ENCODE results near the gene BTBD17.

The BTBD17 gene

GRCh38 chr17:74394275-74394950 lies 32.7 kb upstream of the BTBD17 start:
- no peaks in the 10 kb centered on the region for H3K27me3 Mint-ChIP-seq
- DNase-seq (ENCODE audit: low spot score in 2 of 2) (no peak), ATAC-seq (replicated peaks; ENCODE audit: extremely low read depth, poor library complexity, severe bottlenecking) (no peak)
- H3K4me1 Mint-ChIP-seq = no peaks in the 10 kb centered on the region
- no peaks in the 10 kb centered on the region for H3K9me3 Mint-ChIP-seq
- H3K27ac Mint-ChIP-seq (ENCODE audit: low read depth) = no peak overlapping the region
- H3K4me3 Mint-ChIP-seq = no peak overlapping the region
- peaks cover 4% of the 10 kb centered on the region for H3K36me3 Mint-ChIP-seq (ENCODE audit: insufficient read depth)

- peak overlapping the region; percentile 50 for H3K27ac Mint-ChIP-seq (ENCODE audit: low read depth)
- ATAC-seq (replicated peaks; ENCODE audit: extremely low read depth, poor library complexity, severe bottlenecking) = no peak
- H3K9me3 Mint-ChIP-seq = no peaks in the 10 kb centered on the region
- DNase-seq (ENCODE audit: low spot score in 2 of 2) = no peak
- H3K4me1 Mint-ChIP-seq = no peaks in the 10 kb centered on the region
- no peak overlapping the region for H3K4me3 Mint-ChIP-seq
- peaks cover 4% of the 10 kb centered on the region for H3K36me3 Mint-ChIP-seq (ENCODE audit: insufficient read depth)
- H3K27me3 Mint-ChIP-seq = no peaks in the 10 kb centered on the region
Observed at GRCh38 chr17:74393346-74393942, 31.8 kb upstream of the BTBD17 start.

- peaks cover 4% of the 10 kb centered on the region for H3K36me3 Mint-ChIP-seq (ENCODE audit: insufficient read depth)
- DNase-seq (ENCODE audit: low spot score in 2 of 2) (no peak), ATAC-seq (replicated peaks; ENCODE audit: extremely low read depth, poor library complexity, severe bottlenecking) (no peak)
- no peaks in the 10 kb centered on the region for H3K9me3 Mint-ChIP-seq
- H3K27me3 Mint-ChIP-seq = no peaks in the 10 kb centered on the region
- H3K4me1 Mint-ChIP-seq = no peaks in the 10 kb centered on the region
- H3K27ac Mint-ChIP-seq (ENCODE audit: low read depth) = no peak overlapping the region
- H3K4me3 Mint-ChIP-seq = no peak overlapping the region
Observed at GRCh38 chr17:74392848-74393247, 31.2 kb upstream of the BTBD17 start.

- no peaks in the 10 kb centered on the region for H3K27me3 Mint-ChIP-seq
- H3K36me3 Mint-ChIP-seq (ENCODE audit: insufficient read depth) = peaks cover 4% of the 10 kb centered on the region
- no peak overlapping the region for H3K4me3 Mint-ChIP-seq
- no peak for ATAC-seq (replicated peaks; ENCODE audit: extremely low read depth, poor library complexity, severe bottlenecking)
- no peaks in the 10 kb centered on the region for H3K9me3 Mint-ChIP-seq
- no peak overlapping the region for H3K27ac Mint-ChIP-seq (ENCODE audit: low read depth)
- no peak for DNase-seq (ENCODE audit: low spot score in 2 of 2)
- no peaks in the 10 kb centered on the region for H3K4me1 Mint-ChIP-seq
Observed at GRCh38 chr17:74391771-74392170, 30.1 kb upstream of the BTBD17 start.

GRCh38 chr17:74390680-74391653 lies 29.3 kb upstream of the BTBD17 start:
- Mint-ChIP-seq H3K27me3 (no peaks in the 10 kb centered on the region), H3K36me3 (ENCODE audit: insufficient read depth) (peaks cover 4% of the 10 kb centered on the region), H3K4me1 (no peaks in the 10 kb centered on the region), H3K4me3 (no peak overlapping the region), H3K9me3 (no peaks in the 10 kb centered on the region), H3K27ac (ENCODE audit: low read depth) (peak overlapping the region; percentile 45)
- no peak for DNase-seq (ENCODE audit: low spot score in 2 of 2)
- ATAC-seq (replicated peaks; ENCODE audit: extremely low read depth, poor library complexity, severe bottlenecking) = no peak

- H3K4me1 Mint-ChIP-seq = no peaks in the 10 kb centered on the region
- peaks cover 4% of the 10 kb centered on the region for H3K36me3 Mint-ChIP-seq (ENCODE audit: insufficient read depth)
- H3K27me3 Mint-ChIP-seq = no peaks in the 10 kb centered on the region
- no peak for DNase-seq (ENCODE audit: low spot score in 2 of 2)
- H3K27ac Mint-ChIP-seq (ENCODE audit: low read depth) = peak overlapping the region; percentile 45
- no peaks in the 10 kb centered on the region for H3K9me3 Mint-ChIP-seq
- ATAC-seq (replicated peaks; ENCODE audit: extremely low read depth, poor library complexity, severe bottlenecking) = no peak
- H3K4me3 Mint-ChIP-seq = no peak overlapping the region
Observed at GRCh38 chr17:74389937-74390679, 28.4 kb upstream of the BTBD17 start.

- peaks cover 4% of the 10 kb centered on the region for H3K36me3 Mint-ChIP-seq (ENCODE audit: insufficient read depth)
- H3K4me3 Mint-ChIP-seq = no peak overlapping the region
- no peaks in the 10 kb centered on the region for H3K9me3 Mint-ChIP-seq
- no peaks in the 10 kb centered on the region for H3K27me3 Mint-ChIP-seq
- DNase-seq (ENCODE audit: low spot score in 2 of 2) = no peak
- H3K27ac Mint-ChIP-seq (ENCODE audit: low read depth) = peak overlapping the region; percentile 48
- no peaks in the 10 kb centered on the region for H3K4me1 Mint-ChIP-seq
- ATAC-seq (replicated peaks; ENCODE audit: extremely low read depth, poor library complexity, severe bottlenecking) = no peak
Observed at GRCh38 chr17:74389084-74389753, 27.6 kb upstream of the BTBD17 start.

- DNase-seq (ENCODE audit: low spot score in 2 of 2) = no peak
- Mint-ChIP-seq H3K9me3 (no peaks in the 10 kb centered on the region), H3K27ac (ENCODE audit: low read depth) (no peak overlapping the region)
Observed at GRCh38 chr17:74387365-74388218, 25.9 kb upstream of the BTBD17 start.

GRCh38 chr17:74386386-74386785 lies 24.7 kb upstream of the BTBD17 start:
- no peak overlapping the region for H3K27ac Mint-ChIP-seq (ENCODE audit: low read depth)

More at GRCh38 chr17:74387365-74388218, 25.9 kb upstream of the BTBD17 start:
- Mint-ChIP-seq H3K4me1 (no peaks in the 10 kb centered on the region), H3K4me3 (no peak overlapping the region), H3K36me3 (ENCODE audit: insufficient read depth) (peaks cover 4% of the 10 kb centered on the region), H3K27me3 (no peaks in the 10 kb centered on the region)
- ATAC-seq (replicated peaks; ENCODE audit: extremely low read depth, poor library complexity, severe bottlenecking) = no peak

GRCh38 chr17:74385201-74385600 lies 23.5 kb upstream of the BTBD17 start:
- DNase-seq (ENCODE audit: low spot score in 2 of 2) (no peak), ATAC-seq (replicated peaks; ENCODE audit: extremely low read depth, poor library complexity, severe bottlenecking) (no peak)
- Mint-ChIP-seq H3K27me3 (no peaks in the 10 kb centered on the region), H3K36me3 (ENCODE audit: insufficient read depth) (peaks cover 2% of the 10 kb centered on the region), H3K4me1 (peaks cover 3% of the 10 kb centered on the region), H3K9me3 (no peaks in the 10 kb centered on the region), H3K4me3 (no peak overlapping the region), H3K27ac (ENCODE audit: low read depth) (peak overlapping the region; percentile 24)

More at GRCh38 chr17:74386386-74386785, 24.7 kb upstream of the BTBD17 start:
- Mint-ChIP-seq H3K4me1 (no peaks in the 10 kb centered on the region), H3K27me3 (no peaks in the 10 kb centered on the region), H3K9me3 (no peaks in the 10 kb centered on the region), H3K4me3 (no peak overlapping the region), H3K36me3 (ENCODE audit: insufficient read depth) (peaks cover 4% of the 10 kb centered on the region)
- DNase-seq (ENCODE audit: low spot score in 2 of 2) (no peak), ATAC-seq (replicated peaks; ENCODE audit: extremely low read depth, poor library complexity, severe bottlenecking) (no peak)

GRCh38 chr17:74383141-74383540 lies 21.5 kb upstream of the BTBD17 start:
- Mint-ChIP-seq H3K27me3 (no peaks in the 10 kb centered on the region), H3K9me3 (no peaks in the 10 kb centered on the region), H3K36me3 (ENCODE audit: insufficient read depth) (no peaks in the 10 kb centered on the region), H3K4me3 (no peak overlapping the region), H3K27ac (ENCODE audit: low read depth) (no peak overlapping the region), H3K4me1 (peaks cover 11% of the 10 kb centered on the region)
- ATAC-seq (replicated peaks; ENCODE audit: extremely low read depth, poor library complexity, severe bottlenecking) = no peak
- no peak for DNase-seq (ENCODE audit: low spot score in 2 of 2)

All from central memory CD8-positive, alpha-beta T cell (primary cell).